HEK293 (cell line): ENCODE measurements around the gene MPV17L2.

Experiments used
- CTCF ChIA-PET: fragments of 350-600 bp; formaldehyde crosslinking; extraction: SDS; loops from one replicate; lab custom pipeline; 2021; ENCODE audit warnings: antibody characterized with exemption; lab: Yijun Ruan, JAX
- POLR2A ChIA-PET: fragments of 300-600 bp; formaldehyde crosslinking; extraction: SDS; loops from one replicate; lab custom pipeline; 2020; ENCODE audit warnings: antibody characterized with exemption, inconsistent platforms; lab: Yijun Ruan, JAX
- H3K27ac ChIP-seq: fragments of 200-500 bp; sonication (Bioruptor generic); 2 replicates; pipeline ENCODE4 v1.5.1; 2014; ENCODE audit warnings: low read depth, low read length, control low read depth, inconsistent platforms; ENCODE audit errors: extremely low read depth
- H3K36me3 ChIP-seq, 2 experiments: fragments of 200-500 bp in 1 of 2; sonication (Bioruptor generic) in 1 of 2; 1 replicate in 1 of 2; 2 replicates in 1 of 2; pipeline ENCODE4 v1.5.1; 2014 to 2017; ENCODE audit warnings: inconsistent platforms in 2 of 2, low read length in 2 of 2; ENCODE audit not compliant: control insufficient read depth in 2 of 2, insufficient read depth in 1 of 2
- H3K4me1 ChIP-seq: fragments of 200-500 bp; sonication (Bioruptor generic); 2 replicates; pipeline ENCODE4 v1.5.1; 2014; ENCODE audit warnings: mild to moderate bottlenecking, low read length, inconsistent platforms; ENCODE audit not compliant: control insufficient read depth, insufficient read depth
- H3K4me3 ChIP-seq: 2 replicates; pipeline ENCODE4 v1.5.1; 2011; ENCODE audit warnings: low read depth, mild to moderate bottlenecking, control low read depth, low read length, moderate library complexity
- H3K9me3 ChIP-seq: fragments of 200-500 bp; sonication (Bioruptor generic); 2 replicates; pipeline ENCODE4 v1.5.1; 2014; ENCODE audit warnings: low read depth, low read length, inconsistent platforms; ENCODE audit not compliant: control insufficient read depth, insufficient read depth
- BCL11A ChIP-seq: fragments of 450-650 bp; formaldehyde crosslinking; IDR thresholded peaks from 2 replicates; pipeline ENCODE4 v1.5.1; 2016; ENCODE audit warnings: low read depth, missing biosample characterization, missing genetic modification characterization
- FEZF1 ChIP-seq: fragments of 450-650 bp; formaldehyde crosslinking; IDR thresholded peaks from 2 replicates; pipeline ENCODE4 v1.5.1; 2016; ENCODE audit warnings: missing biosample characterization, missing genetic modification characterization
- KLF7 ChIP-seq: fragments of 450-650 bp; formaldehyde crosslinking; IDR thresholded peaks from 2 replicates; pipeline ENCODE4 v1.5.1; 2016; ENCODE audit warnings: missing biosample characterization, missing genetic modification characterization, borderline replicate concordance
- OVOL3 ChIP-seq: fragments of 450-650 bp; formaldehyde crosslinking; IDR thresholded peaks from 2 replicates; pipeline ENCODE4 v1.5.1; 2016; ENCODE audit warnings: missing biosample characterization, missing genetic modification characterization
- SCRT2 ChIP-seq: fragments of 450-650 bp; formaldehyde crosslinking; IDR thresholded peaks from 2 replicates; pipeline ENCODE4 v1.5.1; 2016; ENCODE audit warnings: missing biosample characterization, missing genetic modification characterization
- ZBTB1 ChIP-seq: fragments of 450-650 bp; formaldehyde crosslinking; IDR thresholded peaks from 2 replicates; pipeline ENCODE4 v1.5.1; 2016; ENCODE audit warnings: missing biosample characterization, missing genetic modification characterization
- ZNF114 ChIP-seq: fragments of 450-650 bp; formaldehyde crosslinking; IDR thresholded peaks from 2 replicates; pipeline ENCODE4 v1.5.0; 2017; ENCODE audit warnings: missing biosample characterization, missing genetic modification characterization
- ZNF140 ChIP-seq: fragments of 450-650 bp; formaldehyde crosslinking; IDR thresholded peaks from 2 replicates; pipeline ENCODE4 v1.5.1; 2016; ENCODE audit warnings: missing biosample characterization, missing genetic modification characterization
- ZNF223 ChIP-seq: fragments of 450-650 bp; formaldehyde crosslinking; IDR thresholded peaks from 2 replicates; pipeline ENCODE4 v1.5.1; 2016; ENCODE audit warnings: missing biosample characterization, missing genetic modification characterization
- ZNF239 ChIP-seq: fragments of 450-650 bp; formaldehyde crosslinking; IDR thresholded peaks from 2 replicates; pipeline ENCODE4 v1.5.1; 2016; ENCODE audit warnings: missing biosample characterization, missing genetic modification characterization
- ZNF24 ChIP-seq: fragments of 450-650 bp; formaldehyde crosslinking; IDR thresholded peaks from 2 replicates; pipeline ENCODE4 v1.5.1; 2016; ENCODE audit warnings: missing biosample characterization, missing genetic modification characterization
- ZNF350 ChIP-seq: fragments of 450-650 bp; formaldehyde crosslinking; IDR thresholded peaks from 2 replicates; pipeline ENCODE4 v1.5.0; 2017; ENCODE audit warnings: missing biosample characterization, mild to moderate bottlenecking, missing genetic modification characterization
- ZNF501 ChIP-seq: fragments of 450-650 bp; formaldehyde crosslinking; IDR thresholded peaks from 2 replicates; pipeline ENCODE4 v1.5.1; 2016; ENCODE audit warnings: missing biosample characterization, missing genetic modification characterization
- ZNF555 ChIP-seq: fragments of 450-650 bp; formaldehyde crosslinking; conservative IDR thresholded peaks from 2 replicates; pipeline ENCODE4 v1.5.1; 2017; ENCODE audit warnings: missing biosample characterization, mild to moderate bottlenecking, missing genetic modification characterization, inconsistent platforms
- ZNF600 ChIP-seq: fragments of 450-650 bp; formaldehyde crosslinking; IDR thresholded peaks from 2 replicates; pipeline ENCODE4 v1.5.1; 2016; ENCODE audit warnings: missing biosample characterization, missing genetic modification characterization
- ZNF658 ChIP-seq: fragments of 450-650 bp; formaldehyde crosslinking; IDR thresholded peaks from 2 replicates; pipeline ENCODE4; 2016; ENCODE audit warnings: missing biosample characterization, missing genetic modification characterization
- ZNF664 ChIP-seq: fragments of 450-650 bp; formaldehyde crosslinking; IDR thresholded peaks from 2 replicates; pipeline ENCODE4 v1.5.1; 2016; ENCODE audit warnings: missing biosample characterization, missing genetic modification characterization
- TF ChIP-seq, protein P1 (sequence below): fragments of 450-650 bp; formaldehyde crosslinking; IDR thresholded peaks from 2 replicates; pipeline ENCODE4 v1.5.1; 2016; ENCODE audit warnings: missing biosample characterization, missing genetic modification characterization
- TF ChIP-seq, protein P2 (sequence below): fragments of 450-650 bp; formaldehyde crosslinking; IDR thresholded peaks from 2 replicates; pipeline ENCODE4 v1.5.1; 2016; ENCODE audit warnings: missing biosample characterization, missing genetic modification characterization, low read depth
- TF ChIP-seq, protein P3 (sequence below): fragments of 450-650 bp; formaldehyde crosslinking; IDR thresholded peaks from 2 replicates; pipeline ENCODE4 v1.5.1; 2016; ENCODE audit warnings: missing biosample characterization, missing genetic modification characterization
- TF ChIP-seq, protein P4 (sequence below): fragments of 450-650 bp; formaldehyde crosslinking; optimal IDR thresholded peaks from 2 replicates; pipeline ENCODE3; 2016; ENCODE audit warnings: missing biosample characterization, mild to moderate bottlenecking, missing genetic modification characterization
- TF ChIP-seq, protein P5 (sequence below): fragments of 450-650 bp; formaldehyde crosslinking; IDR thresholded peaks from 2 replicates; pipeline ENCODE4 v1.5.1; 2016; ENCODE audit warnings: missing biosample characterization, missing genetic modification characterization
- TF ChIP-seq, protein P6 (sequence below): fragments of 450-650 bp; formaldehyde crosslinking; IDR thresholded peaks from 2 replicates; pipeline ENCODE4 v1.5.1; 2017; ENCODE audit warnings: missing biosample characterization, missing genetic modification characterization
- TF ChIP-seq, protein P7 (sequence below): fragments of 450-650 bp; formaldehyde crosslinking; IDR thresholded peaks from 2 replicates; pipeline ENCODE4 v1.5.1; 2016; ENCODE audit warnings: missing biosample characterization, missing genetic modification characterization, low read depth

Gene MPV17L2

DNA sequence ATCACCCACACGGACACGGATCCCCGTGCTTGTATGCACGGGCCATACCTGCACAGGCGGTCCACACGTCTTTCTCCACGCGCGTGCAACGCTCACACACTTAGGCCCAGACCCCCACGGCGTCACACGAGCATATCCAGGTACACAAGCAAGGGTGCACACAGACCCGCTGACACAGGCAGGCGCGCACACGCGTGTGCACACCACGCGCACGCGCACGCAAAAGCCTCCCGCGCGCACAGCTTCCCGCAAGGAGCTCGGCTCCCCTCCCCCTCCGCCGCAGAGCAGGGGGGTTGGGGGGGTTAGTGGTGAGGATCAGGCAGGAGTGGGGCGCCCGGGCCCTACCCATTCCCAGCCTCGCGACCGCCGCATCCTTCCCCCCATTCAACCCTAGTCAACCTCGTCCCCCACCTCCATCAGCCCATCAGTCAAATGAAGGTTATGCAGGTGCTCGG is 10.4 kb downstream of the MPV17L2 start:
- ChIA-PET POLR2A (interaction anchor here (0.6 to 3.1 kb wide), 6 partner anchors 11 to 630 kb away, joined by 3 to 30 read pairs (median 4); partner anchors contain the start of genes JUND and MPV17L2), CTCF (interaction anchor here (1.7 to 8.5 kb wide), 2 partner anchors 11 to 49 kb away, joined by 9 to 121 read pairs; partner anchors contain the start of gene MPV17L2)
- peak overlapping the region; percentile 70 for H3K4me3 ChIP-seq
- no peak overlapping the region for H3K27ac ChIP-seq
- no peaks in the 10 kb centered on the region for H3K9me3 ChIP-seq
- H3K36me3 ChIP-seq, result peaks cover 4 to 11% of the 10 kb centered on the region in 2 experiments; a peak in 2 of 3 replicates
- peaks cover 8% of the 10 kb centered on the region for H3K4me1 ChIP-seq
- TF ChIP-seq, protein P1, sequence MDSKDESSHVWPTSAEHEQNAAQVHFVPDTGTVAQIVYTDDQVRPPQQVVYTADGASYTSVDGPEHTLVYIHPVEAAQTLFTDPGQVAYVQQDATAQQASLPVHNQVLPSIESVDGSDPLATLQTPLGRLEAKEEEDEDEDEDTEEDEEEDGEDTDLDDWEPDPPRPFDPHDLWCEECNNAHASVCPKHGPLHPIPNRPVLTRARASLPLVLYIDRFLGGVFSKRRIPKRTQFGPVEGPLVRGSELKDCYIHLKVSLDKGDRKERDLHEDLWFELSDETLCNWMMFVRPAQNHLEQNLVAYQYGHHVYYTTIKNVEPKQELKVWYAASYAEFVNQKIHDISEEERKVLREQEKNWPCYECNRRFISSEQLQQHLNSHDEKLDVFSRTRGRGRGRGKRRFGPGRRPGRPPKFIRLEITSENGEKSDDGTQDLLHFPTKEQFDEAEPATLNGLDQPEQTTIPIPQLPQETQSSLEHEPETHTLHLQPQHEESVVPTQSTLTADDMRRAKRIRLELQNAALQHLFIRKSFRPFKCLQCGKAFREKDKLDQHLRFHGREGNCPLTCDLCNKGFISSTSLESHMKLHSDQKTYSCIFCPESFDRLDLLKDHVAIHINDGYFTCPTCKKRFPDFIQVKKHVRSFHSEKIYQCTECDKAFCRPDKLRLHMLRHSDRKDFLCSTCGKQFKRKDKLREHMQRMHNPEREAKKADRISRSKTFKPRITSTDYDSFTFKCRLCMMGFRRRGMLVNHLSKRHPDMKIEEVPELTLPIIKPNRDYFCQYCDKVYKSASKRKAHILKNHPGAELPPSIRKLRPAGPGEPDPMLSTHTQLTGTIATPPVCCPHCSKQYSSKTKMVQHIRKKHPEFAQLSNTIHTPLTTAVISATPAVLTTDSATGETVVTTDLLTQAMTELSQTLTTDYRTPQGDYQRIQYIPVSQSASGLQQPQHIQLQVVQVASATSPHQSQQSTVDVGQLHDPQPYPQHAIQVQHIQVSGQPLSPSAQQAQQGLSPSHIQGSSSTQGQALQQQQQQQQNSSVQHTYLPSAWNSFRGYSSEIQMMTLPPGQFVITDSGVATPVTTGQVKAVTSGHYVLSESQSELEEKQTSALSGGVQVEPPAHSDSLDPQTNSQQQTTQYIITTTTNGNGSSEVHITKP (tag by site-specific recombination), result no peak
- TF ChIP-seq ZNF24 (tag by site-specific recombination) (no peak), ZNF501 (0 out of 2 replicates have a peak, but pooled peaks have one; percentile 22), FEZF1 (no peak), ZNF658 (tag by site-specific recombination) (no peak), OVOL3 (no peak), ZNF114 (tag by site-specific recombination) (no peak), ZBTB1 (tag by site-specific recombination) (no peak), ZNF140 (no peak), ZNF600 (tag by site-specific recombination) (peak; percentile 72; the same call in 1 of the 2 replicates), ZNF223 (no peak), ZNF239 (tag by site-specific recombination) (no peak), BCL11A (no peak), SCRT2 (tag by site-specific recombination) (peak; percentile 88), ZNF555 (no peak), KLF7 (tag by site-specific recombination) (no peak), ZNF664 (no peak), ZNF350 (tag by site-specific recombination) (no peak)
- TF ChIP-seq, protein P2, sequence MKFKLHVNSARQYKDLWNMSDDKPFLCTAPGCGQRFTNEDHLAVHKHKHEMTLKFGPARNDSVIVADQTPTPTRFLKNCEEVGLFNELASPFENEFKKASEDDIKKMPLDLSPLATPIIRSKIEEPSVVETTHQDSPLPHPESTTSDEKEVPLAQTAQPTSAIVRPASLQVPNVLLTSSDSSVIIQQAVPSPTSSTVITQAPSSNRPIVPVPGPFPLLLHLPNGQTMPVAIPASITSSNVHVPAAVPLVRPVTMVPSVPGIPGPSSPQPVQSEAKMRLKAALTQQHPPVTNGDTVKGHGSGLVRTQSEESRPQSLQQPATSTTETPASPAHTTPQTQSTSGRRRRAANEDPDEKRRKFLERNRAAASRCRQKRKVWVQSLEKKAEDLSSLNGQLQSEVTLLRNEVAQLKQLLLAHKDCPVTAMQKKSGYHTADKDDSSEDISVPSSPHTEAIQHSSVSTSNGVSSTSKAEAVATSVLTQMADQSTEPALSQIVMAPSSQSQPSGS, result no peak
- TF ChIP-seq, protein P3, sequence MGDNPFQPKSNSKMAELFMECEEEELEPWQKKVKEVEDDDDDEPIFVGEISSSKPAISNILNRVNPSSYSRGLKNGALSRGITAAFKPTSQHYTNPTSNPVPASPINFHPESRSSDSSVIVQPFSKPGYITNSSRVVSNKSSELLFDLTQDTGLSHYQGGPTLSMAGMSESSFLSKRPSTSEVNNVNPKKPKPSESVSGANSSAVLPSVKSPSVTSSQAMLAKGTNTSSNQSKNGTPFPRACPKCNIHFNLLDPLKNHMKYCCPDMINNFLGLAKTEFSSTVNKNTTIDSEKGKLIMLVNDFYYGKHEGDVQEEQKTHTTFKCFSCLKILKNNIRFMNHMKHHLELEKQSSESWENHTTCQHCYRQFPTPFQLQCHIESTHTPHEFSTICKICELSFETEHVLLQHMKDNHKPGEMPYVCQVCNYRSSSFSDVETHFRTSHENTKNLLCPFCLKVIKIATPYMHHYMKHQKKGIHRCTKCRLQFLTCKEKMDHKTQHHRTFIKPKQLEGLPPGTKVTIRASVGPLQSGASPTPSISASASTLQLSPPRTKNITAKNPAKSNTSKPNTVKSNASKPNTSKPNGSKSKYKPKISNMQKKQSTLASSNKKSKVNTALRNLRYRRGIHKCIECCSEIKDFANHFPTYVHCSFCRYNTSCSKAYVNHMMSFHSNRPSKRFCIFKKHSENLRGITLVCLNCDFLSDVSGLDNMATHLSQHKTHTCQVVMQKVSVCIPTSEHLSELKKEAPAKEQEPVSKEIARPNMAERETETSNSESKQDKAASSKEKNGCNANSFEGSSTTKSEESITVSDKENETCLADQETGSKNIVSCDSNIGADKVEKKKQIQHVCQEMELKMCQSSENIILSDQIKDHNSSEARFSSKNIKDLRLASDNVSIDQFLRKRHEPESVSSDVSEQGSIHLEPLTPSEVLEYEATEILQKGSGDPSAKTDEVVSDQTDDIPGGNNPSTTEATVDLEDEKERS, result no peak
- TF ChIP-seq, protein P4, sequence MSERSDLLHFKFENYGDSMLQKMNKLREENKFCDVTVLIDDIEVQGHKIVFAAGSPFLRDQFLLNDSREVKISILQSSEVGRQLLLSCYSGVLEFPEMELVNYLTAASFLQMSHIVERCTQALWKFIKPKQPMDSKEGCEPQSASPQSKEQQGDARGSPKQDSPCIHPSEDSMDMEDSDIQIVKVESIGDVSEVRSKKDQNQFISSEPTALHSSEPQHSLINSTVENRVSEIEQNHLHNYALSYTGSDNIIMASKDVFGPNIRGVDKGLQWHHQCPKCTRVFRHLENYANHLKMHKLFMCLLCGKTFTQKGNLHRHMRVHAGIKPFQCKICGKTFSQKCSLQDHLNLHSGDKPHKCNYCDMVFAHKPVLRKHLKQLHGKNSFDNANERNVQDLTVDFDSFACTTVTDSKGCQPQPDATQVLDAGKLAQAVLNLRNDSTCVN (tag by site-specific recombination), result peak; percentile 94
- TF ChIP-seq, protein P5, sequence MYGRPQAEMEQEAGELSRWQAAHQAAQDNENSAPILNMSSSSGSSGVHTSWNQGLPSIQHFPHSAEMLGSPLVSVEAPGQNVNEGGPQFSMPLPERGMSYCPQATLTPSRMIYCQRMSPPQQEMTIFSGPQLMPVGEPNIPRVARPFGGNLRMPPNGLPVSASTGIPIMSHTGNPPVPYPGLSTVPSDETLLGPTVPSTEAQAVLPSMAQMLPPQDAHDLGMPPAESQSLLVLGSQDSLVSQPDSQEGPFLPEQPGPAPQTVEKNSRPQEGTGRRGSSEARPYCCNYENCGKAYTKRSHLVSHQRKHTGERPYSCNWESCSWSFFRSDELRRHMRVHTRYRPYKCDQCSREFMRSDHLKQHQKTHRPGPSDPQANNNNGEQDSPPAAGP (tag by site-specific recombination), result no peak
- TF ChIP-seq, protein P6, sequence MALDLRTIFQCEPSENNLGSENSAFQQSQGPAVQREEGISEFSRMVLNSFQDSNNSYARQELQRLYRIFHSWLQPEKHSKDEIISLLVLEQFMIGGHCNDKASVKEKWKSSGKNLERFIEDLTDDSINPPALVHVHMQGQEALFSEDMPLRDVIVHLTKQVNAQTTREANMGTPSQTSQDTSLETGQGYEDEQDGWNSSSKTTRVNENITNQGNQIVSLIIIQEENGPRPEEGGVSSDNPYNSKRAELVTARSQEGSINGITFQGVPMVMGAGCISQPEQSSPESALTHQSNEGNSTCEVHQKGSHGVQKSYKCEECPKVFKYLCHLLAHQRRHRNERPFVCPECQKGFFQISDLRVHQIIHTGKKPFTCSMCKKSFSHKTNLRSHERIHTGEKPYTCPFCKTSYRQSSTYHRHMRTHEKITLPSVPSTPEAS (tag by site-specific recombination), result no peak
- TF ChIP-seq, protein P7, sequence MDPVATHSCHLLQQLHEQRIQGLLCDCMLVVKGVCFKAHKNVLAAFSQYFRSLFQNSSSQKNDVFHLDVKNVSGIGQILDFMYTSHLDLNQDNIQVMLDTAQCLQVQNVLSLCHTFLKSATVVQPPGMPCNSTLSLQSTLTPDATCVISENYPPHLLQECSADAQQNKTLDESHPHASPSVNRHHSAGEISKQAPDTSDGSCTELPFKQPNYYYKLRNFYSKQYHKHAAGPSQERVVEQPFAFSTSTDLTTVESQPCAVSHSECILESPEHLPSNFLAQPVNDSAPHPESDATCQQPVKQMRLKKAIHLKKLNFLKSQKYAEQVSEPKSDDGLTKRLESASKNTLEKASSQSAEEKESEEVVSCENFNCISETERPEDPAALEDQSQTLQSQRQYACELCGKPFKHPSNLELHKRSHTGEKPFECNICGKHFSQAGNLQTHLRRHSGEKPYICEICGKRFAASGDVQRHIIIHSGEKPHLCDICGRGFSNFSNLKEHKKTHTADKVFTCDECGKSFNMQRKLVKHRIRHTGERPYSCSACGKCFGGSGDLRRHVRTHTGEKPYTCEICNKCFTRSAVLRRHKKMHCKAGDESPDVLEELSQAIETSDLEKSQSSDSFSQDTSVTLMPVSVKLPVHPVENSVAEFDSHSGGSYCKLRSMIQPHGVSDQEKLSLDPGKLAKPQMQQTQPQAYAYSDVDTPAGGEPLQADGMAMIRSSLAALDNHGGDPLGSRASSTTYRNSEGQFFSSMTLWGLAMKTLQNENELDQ (tag by site-specific recombination), result no peak
